PC-9 (cell line): ENCODE results near the gene NLRP13. TPM values are rescaled to one million over a fixed set of nuclear protein-coding genes. Genes with fewer than 3 reads are reported as not detected.
"Not testable (repeated sequence)": the region's sequence is repeated elsewhere in the genome, so short reads cannot be mapped to it uniquely, and the experiment has no call there.

Experiments used
- BruUV-seq: library from RNA; stranded (reverse); fragments of 400-500 nt; replicated peaks from 2 replicates; lab custom pipeline; 2021; lab: Mats Ljungman, UMichigan
- CTCF ChIA-PET: fragments of 300-600 bp; sonication (Branson Sonifier 250); formaldehyde crosslinking; loops from one replicate; lab custom pipeline; 2022; ENCODE audit warnings: antibody characterized with exemption; lab: Charles Lee
- POLR2A ChIA-PET: fragments of 300-600 bp; sonication (Branson Sonifier 250); formaldehyde crosslinking; loops from one replicate; lab custom pipeline; 2022; ENCODE audit warnings: antibody characterized with exemption; ENCODE audit not compliant: unreplicated experiment; lab: Charles Lee
- DNase-seq, 2 experiments: peaks; one replicate each; pipeline versions ENCODE4 v3.0.0 to v3.0.0-alpha.2; 2015 to 2022; ENCODE audit warnings: mixed read lengths in 1 of 2
- H2AFZ ChIP-seq: fragments of 200-600 bp; sonication (generic); 2 replicates; pipeline ENCODE4 v1.8.1; 2017; ENCODE audit warnings: antibody characterized with exemption
- H3F3A ChIP-seq: fragments of 200-600 bp; sonication (generic); 2 replicates; pipeline ENCODE4 v1.8.1; 2017; ENCODE audit warnings: antibody characterized with exemption, mild to moderate bottlenecking, low read depth; ENCODE audit not compliant: insufficient read depth
- H3K27ac ChIP-seq: fragments of 200-600 bp; sonication (generic); 2 replicates; pipeline ENCODE4 v1.6.1; 2016; ENCODE audit warnings: mixed run types
- H3K27me3 ChIP-seq: fragments of 200-600 bp; sonication (generic); 2 replicates; pipeline ENCODE4 v1.6.1; 2016; ENCODE audit warnings: low read depth, mixed run types; ENCODE audit not compliant: insufficient read depth
- H3K36me3 ChIP-seq: fragments of 200-600 bp; sonication (generic); 2 replicates; pipeline ENCODE4 v1.6.1; 2016; ENCODE audit warnings: low read depth, mixed run types
- H3K4me1 ChIP-seq: fragments of 200-600 bp; sonication (generic); replicated peaks from 2 replicates; pipeline ENCODE4 v1.6.1; 2016; ENCODE audit warnings: mixed run types; ENCODE audit not compliant: insufficient read depth
- H3K4me2 ChIP-seq: fragments of 200-600 bp; sonication (generic); 2 replicates; pipeline ENCODE4 v1.6.1; 2017; ENCODE audit warnings: mixed run types
- H3K4me3 ChIP-seq: fragments of 200-600 bp; sonication (generic); 2 replicates; pipeline ENCODE4 v1.6.1; 2016; ENCODE audit warnings: mixed run types
- H3K79me2 ChIP-seq: fragments of 200-600 bp; sonication (generic); 2 replicates; pipeline ENCODE4 v1.6.1; 2017; ENCODE audit warnings: low read depth, mixed run types
- H3K9me2 ChIP-seq: fragments of 200-600 bp; sonication (generic); 2 replicates; pipeline ENCODE4 v1.8.1; 2017; ENCODE audit warnings: mild to moderate bottlenecking; ENCODE audit not compliant: insufficient read depth
- H3K9me3 ChIP-seq: fragments of 200-600 bp; sonication (generic); 2 replicates; pipeline ENCODE4 v1.8.1; 2016; ENCODE audit warnings: low read depth; ENCODE audit not compliant: insufficient read depth
- H4K20me1 ChIP-seq: fragments of 200-600 bp; sonication (generic); 2 replicates; pipeline ENCODE4 v1.8.1; 2017; ENCODE audit not compliant: insufficient read depth
- EZH2 ChIP-seq: fragments of 200-600 bp; sonication (generic); IDR thresholded peaks from 2 replicates; pipeline ENCODE4 v1.8.0; 2017; ENCODE audit warnings: antibody characterized with exemption, low read depth
- intact Hi-C: fragments of 100-400 bp; cut with micrococcal nuclease; formaldehyde crosslinking; loops from one replicate; pipeline ENCODE4 v1.10.0; 2022; ENCODE audit not compliant: unreplicated experiment
- total RNA-seq: library from RNA; stranded (reverse); gene quantifications from 2 replicates; pipeline ENCODE4 v1.2.3, GENCODE V29; 2021
- TF ChIP-seq, protein P1 (sequence below): fragments of 200-600 bp; sonication (generic); conservative IDR thresholded peaks from 2 replicates; pipeline ENCODE4 v1.6.1; 2017; ENCODE audit warnings: mixed run types, antibody characterized with exemption, mild to moderate bottlenecking, moderate library complexity

The NLRP13 gene
- total RNA-seq, 1 experiment from 2014 or later = not detected

DNA sequence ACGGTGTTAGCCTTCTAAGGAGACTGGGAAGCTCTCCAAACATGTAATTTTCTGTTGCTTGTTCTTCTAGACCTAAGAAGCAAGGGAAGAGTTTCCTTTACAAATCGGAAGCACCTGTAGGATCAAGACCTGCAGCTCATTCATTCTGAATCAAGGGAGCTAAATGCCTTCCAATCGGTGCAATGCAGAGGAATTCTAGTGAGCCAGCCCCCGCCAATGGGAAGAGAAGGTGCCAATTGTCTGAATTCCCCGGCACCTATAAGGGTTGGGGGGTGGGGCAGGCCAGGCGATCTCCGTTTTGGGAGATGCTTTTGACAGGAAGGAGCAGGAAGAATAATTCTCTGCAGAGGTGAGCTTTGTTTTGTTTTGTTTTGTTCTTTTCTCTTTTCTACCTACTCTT lies 7.1 kb upstream of the NLRP13 start:
- intact Hi-C loops = no loop called here
- Histone ChIP-seq H2AFZ (no peak overlapping the region), H3K27me3 (peaks cover 86% of the 10 kb centered on the region), H4K20me1 (no peaks in the 10 kb centered on the region), H3K79me2 (no peaks in the 10 kb centered on the region), H3K9me2 (no peaks in the 10 kb centered on the region), H3K27ac (no peak overlapping the region), H3K4me2 (no peak overlapping the region), H3K4me1 (no peaks in the 10 kb centered on the region), H3K4me3 (no peak overlapping the region), H3K9me3 (no peaks in the 10 kb centered on the region), H3F3A (no peaks in the 10 kb centered on the region), H3K36me3 (no peaks in the 10 kb centered on the region)
- TF ChIP-seq, protein P1, sequence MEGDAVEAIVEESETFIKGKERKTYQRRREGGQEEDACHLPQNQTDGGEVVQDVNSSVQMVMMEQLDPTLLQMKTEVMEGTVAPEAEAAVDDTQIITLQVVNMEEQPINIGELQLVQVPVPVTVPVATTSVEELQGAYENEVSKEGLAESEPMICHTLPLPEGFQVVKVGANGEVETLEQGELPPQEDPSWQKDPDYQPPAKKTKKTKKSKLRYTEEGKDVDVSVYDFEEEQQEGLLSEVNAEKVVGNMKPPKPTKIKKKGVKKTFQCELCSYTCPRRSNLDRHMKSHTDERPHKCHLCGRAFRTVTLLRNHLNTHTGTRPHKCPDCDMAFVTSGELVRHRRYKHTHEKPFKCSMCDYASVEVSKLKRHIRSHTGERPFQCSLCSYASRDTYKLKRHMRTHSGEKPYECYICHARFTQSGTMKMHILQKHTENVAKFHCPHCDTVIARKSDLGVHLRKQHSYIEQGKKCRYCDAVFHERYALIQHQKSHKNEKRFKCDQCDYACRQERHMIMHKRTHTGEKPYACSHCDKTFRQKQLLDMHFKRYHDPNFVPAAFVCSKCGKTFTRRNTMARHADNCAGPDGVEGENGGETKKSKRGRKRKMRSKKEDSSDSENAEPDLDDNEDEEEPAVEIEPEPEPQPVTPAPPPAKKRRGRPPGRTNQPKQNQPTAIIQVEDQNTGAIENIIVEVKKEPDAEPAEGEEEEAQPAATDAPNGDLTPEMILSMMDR = no peak
- no peak for TF ChIP-seq EZH2
- no TSS peak for BruUV-seq
- no peak for DNase-seq
- ChIA-PET POLR2A (no interaction called here), CTCF (no interaction called here)

DNA sequence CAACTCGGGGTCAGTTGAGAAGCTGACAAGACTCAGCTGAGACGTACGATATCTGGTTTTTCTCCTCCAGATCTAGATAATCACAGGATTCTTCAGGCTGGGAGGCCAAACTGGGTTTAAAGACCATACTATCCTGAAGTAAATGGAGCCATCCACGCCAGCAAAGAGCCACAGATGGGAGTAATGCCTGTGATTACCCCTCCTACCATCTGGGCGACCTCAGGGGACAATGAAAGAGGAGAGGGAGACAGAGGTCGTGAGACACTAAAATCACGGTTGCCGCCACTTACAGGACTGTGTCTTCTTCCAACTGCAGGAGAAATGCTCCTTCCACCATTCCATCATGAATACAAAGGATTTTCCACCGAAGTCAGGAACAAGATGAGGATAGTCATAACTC lies 3.1 kb upstream of the NLRP13 start:
- no peak for DNase-seq
- Histone ChIP-seq H2AFZ (no peak overlapping the region), H4K20me1 (no peaks in the 10 kb centered on the region), H3K9me3 (no peaks in the 10 kb centered on the region), H3K27ac (no peak overlapping the region), H3K9me2 (no peaks in the 10 kb centered on the region), H3F3A (no peaks in the 10 kb centered on the region), H3K36me3 (no peaks in the 10 kb centered on the region), H3K4me1 (no peaks in the 10 kb centered on the region), H3K4me2 (no peak overlapping the region), H3K79me2 (no peaks in the 10 kb centered on the region), H3K27me3 (peaks cover 90% of the 10 kb centered on the region), H3K4me3 (no peak overlapping the region)
- CTCF ChIA-PET = no interaction called here
- BruUV-seq = no TSS peak
- intact Hi-C loops = no loop called here
- POLR2A ChIA-PET = no interaction called here
- TF ChIP-seq EZH2 = no peak
- TF ChIP-seq, protein P1 = no peak

DNA sequence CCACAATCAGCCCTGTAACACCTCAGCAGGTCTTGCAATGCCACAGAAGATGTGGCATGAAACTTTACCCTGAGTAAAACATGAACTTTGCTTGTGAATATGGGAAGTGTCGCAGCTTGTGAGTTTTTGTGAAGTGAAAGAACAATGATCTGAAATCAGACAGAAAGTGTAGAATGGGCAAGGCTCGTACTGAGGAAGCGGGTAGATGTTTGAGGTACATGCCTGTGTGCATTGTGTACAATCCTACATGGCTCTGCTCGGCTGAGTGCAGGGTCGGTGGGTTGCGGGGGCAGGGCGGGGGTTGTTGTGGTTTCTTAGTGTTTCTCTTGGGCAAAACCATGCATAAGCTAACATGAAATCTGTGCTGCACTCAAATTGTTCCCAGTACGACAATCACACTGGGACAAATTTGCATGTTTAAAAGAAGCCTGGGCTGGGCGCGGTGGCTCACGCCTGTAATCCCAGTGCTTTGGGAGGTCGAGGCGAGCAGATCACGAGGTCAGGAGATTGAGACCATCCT lies 1.1 kb downstream of the NLRP13 start:
- H3K27ac ChIP-seq = no peak overlapping the region
- no peaks in the 10 kb centered on the region for H3K79me2 ChIP-seq
- intact Hi-C loops = no loop called here
- no peaks in the 10 kb centered on the region for H3K36me3 ChIP-seq
- H4K20me1 ChIP-seq = no peaks in the 10 kb centered on the region
- DNase-seq = no peak
- peaks cover 89% of the 10 kb centered on the region for H3K27me3 ChIP-seq
- H3K4me3 ChIP-seq = no peak overlapping the region
- no peak overlapping the region for H3K4me2 ChIP-seq
- ChIA-PET CTCF (no interaction called here), POLR2A (no interaction called here)
- no TSS peak for BruUV-seq
- no peaks in the 10 kb centered on the region for H3K9me2 ChIP-seq
- H3K4me1 ChIP-seq = no peaks in the 10 kb centered on the region
- no peak overlapping the region for H2AFZ ChIP-seq
- H3K9me3 ChIP-seq = no peaks in the 10 kb centered on the region
- TF ChIP-seq EZH2 = no peak
- TF ChIP-seq, protein P1 = no peak
- H3F3A ChIP-seq = no peaks in the 10 kb centered on the region

- H3K9me2 ChIP-seq, H3K9me3 ChIP-seq, H2AFZ ChIP-seq, H3K4me2 ChIP-seq, intact Hi-C loops, H3K4me1 ChIP-seq, DNase-seq, H3K27ac ChIP-seq, POLR2A ChIA-PET, H3F3A ChIP-seq, H3K4me3 ChIP-seq, H3K79me2 ChIP-seq, H3K36me3 ChIP-seq, CTCF ChIA-PET, BruUV-seq, H4K20me1 ChIP-seq: not testable (repeated sequence)
- H3K27me3 ChIP-seq = peaks cover 72% of the 10 kb centered on the region
These were observed 2.9 kb downstream of the NLRP13 start for GRCh38 chr19:55929258-55929657.
